Activated T-helper 1 cell treated with anti-CD3 and anti-CD28 coated beads, Interleukin-12 subunit alpha, Interleukin-12 subunit beta, Interleukin-2, Interleukin-4 antibody, amounts not matched to agents 30 ng/mL and 10 ng/mL and 1 ng/mL, durations not matched to agents 14 hours and 24 hours and 36 hours (primary cell): ENCODE data around the gene LRP1B. TPM values are rescaled to one million over a fixed set of nuclear protein-coding genes. Genes with fewer than 3 reads are reported as not detected.

Experiments
- DNase-seq: peaks from one replicate; pipeline ENCODE4 v3.0.0; 2021; ENCODE audit warnings: low spot score
- H3K27ac Mint-ChIP-seq: one replicate; pipeline ENCODE4 v1.8.0; 2021; ENCODE audit warnings: mild to moderate bottlenecking, mixed read lengths
- H3K27me3 Mint-ChIP-seq: one replicate; pipeline ENCODE4 v1.8.0; 2022; ENCODE audit warnings: mild to moderate bottlenecking, moderate library complexity, mixed read lengths; ENCODE audit not compliant: insufficient read depth
- H3K36me3 Mint-ChIP-seq: one replicate; pipeline ENCODE4 v1.8.0; 2021; ENCODE audit warnings: low read depth, mixed read lengths
- H3K4me1 Mint-ChIP-seq: one replicate; pipeline ENCODE4 v1.8.0; 2021; ENCODE audit warnings: low read depth, mixed read lengths
- H3K4me3 Mint-ChIP-seq: one replicate; pipeline ENCODE4 v1.8.0; 2021; ENCODE audit warnings: mild to moderate bottlenecking, moderate library complexity, mixed read lengths
- H3K9me3 Mint-ChIP-seq: one replicate; pipeline ENCODE4 v1.8.0; 2021; ENCODE audit warnings: mixed read lengths
- intact Hi-C: fragments of 100-400 bp; cut with micrococcal nuclease; formaldehyde crosslinking; loops from one replicate; pipeline ENCODE4 v1.15.1; 2024
- total RNA-seq: library from RNA; stranded (reverse); gene quantifications from 2 replicates; pipeline ENCODE4 v1.2.3, GENCODE V29; 2022

Gene LRP1B
- total RNA-seq, 1 donor from 2014 or later = not detected

- Mint-ChIP-seq H3K36me3 (no peaks in the 10 kb centered on the region), H3K4me1 (no peaks in the 10 kb centered on the region), H3K27me3 (no peaks in the 10 kb centered on the region), H3K4me3 (no peak overlapping the region), H3K9me3 (peaks cover 7% of the 10 kb centered on the region), H3K27ac (no peak overlapping the region)
- no peak for DNase-seq
- intact Hi-C loops = no loop called here
These were observed 1943.7 kb downstream of the LRP1B start for GRCh38 chr2:140187086-140187485.

DNA sequence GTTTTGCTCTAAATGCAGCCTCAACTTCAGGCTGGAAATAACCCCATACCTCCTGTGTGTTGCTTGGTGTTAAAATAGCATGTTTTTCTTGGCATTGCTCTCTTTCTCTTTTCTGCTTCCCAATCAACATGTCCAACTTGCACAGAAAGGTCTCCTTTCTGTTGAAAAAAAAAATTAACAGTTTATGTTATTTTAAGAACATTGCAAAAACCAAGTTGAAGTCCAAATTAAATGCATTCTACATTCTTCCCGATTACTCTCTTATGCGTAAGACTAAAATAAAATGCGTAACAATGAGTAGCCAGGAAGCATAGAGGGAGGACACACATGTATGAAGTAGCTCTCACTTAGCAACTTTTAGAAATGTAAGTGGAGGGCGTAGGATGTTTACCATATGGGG lies 1944.5 kb downstream of the LRP1B start:
- intact Hi-C loops = no loop called here
- no peaks in the 10 kb centered on the region for H3K27me3 Mint-ChIP-seq
- H3K27ac Mint-ChIP-seq = no peak overlapping the region
- no peaks in the 10 kb centered on the region for H3K36me3 Mint-ChIP-seq
- H3K9me3 Mint-ChIP-seq = peaks cover 11% of the 10 kb centered on the region
- H3K4me3 Mint-ChIP-seq = no peak overlapping the region
- H3K4me1 Mint-ChIP-seq = no peaks in the 10 kb centered on the region
- DNase-seq = no peak

- H3K27ac Mint-ChIP-seq = no peak overlapping the region
- H3K9me3 Mint-ChIP-seq = peaks cover 14% of the 10 kb centered on the region
- no peak overlapping the region for H3K4me3 Mint-ChIP-seq
- no peaks in the 10 kb centered on the region for H3K27me3 Mint-ChIP-seq
- H3K4me1 Mint-ChIP-seq = no peaks in the 10 kb centered on the region
- no peak for DNase-seq
- no peaks in the 10 kb centered on the region for H3K36me3 Mint-ChIP-seq
- intact Hi-C loops = no loop called here
These were observed 1945.7 kb downstream of the LRP1B start for GRCh38 chr2:140185076-140185475.

DNA sequence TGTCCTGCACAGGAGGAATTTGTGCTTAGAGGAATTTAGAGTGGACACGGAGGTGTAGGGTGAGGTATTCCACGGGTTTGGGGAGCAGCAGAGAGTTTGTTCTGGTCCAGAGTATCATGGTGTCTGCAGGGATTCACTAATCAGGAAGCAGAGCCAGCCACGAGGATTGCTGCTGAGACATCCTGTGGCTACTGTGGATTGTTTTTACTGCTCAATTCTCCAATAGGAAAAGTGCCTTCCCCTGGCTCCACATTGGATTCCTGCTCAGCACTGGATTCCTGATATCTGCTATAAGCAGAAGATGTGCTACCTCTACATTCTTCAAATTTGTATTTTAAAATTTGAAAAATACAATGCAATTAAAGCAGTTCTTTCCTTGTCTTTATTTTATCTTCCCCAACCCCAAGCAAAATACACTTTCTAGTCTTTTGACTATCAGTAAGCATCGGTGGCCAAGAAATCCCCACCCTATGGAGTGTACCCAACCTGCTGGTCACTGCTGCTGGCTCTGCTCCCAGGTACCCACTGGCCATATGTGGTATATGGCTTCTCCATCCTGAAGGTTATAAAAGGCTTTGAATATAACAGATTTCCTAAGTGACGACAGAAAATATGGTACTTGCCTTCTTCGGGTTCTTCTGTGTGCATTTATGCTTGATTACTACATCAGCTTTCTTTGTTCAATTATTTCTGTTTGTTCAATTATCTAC lies 1947.6 kb downstream of the LRP1B start:
- H3K4me1 Mint-ChIP-seq = no peaks in the 10 kb centered on the region
- intact Hi-C loops = no loop called here
- no peak for DNase-seq

More for the DNA sequence above, 1947.6 kb downstream of the LRP1B start:
- no peak overlapping the region for H3K4me3 Mint-ChIP-seq
- no peak overlapping the region for H3K27ac Mint-ChIP-seq
- peaks cover 10% of the 10 kb centered on the region for H3K9me3 Mint-ChIP-seq
- H3K27me3 Mint-ChIP-seq = no peaks in the 10 kb centered on the region
- no peaks in the 10 kb centered on the region for H3K36me3 Mint-ChIP-seq
